ENCODE data around the gene FARS2.

DNA sequence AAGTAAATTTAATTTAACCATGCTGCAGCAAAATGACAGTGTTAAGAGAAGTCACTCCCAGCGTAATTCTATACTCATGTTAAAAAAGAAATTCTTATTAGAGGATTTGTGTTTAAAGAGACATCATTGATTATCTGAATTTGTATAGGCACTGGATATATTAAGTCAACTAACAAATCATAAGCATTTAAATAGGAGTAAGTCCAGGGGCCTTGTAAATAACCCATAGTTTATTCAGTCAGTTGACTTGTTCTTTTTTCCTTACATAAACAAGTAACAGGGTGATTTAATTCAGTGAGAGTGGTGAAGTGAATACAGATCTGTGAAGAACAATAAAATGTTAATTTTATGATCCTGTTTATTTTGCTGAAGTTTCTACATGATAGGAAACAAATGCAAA is 23.0 kb upstream of the FARS2 start:
- TF ChIP-seq, protein P1, sequence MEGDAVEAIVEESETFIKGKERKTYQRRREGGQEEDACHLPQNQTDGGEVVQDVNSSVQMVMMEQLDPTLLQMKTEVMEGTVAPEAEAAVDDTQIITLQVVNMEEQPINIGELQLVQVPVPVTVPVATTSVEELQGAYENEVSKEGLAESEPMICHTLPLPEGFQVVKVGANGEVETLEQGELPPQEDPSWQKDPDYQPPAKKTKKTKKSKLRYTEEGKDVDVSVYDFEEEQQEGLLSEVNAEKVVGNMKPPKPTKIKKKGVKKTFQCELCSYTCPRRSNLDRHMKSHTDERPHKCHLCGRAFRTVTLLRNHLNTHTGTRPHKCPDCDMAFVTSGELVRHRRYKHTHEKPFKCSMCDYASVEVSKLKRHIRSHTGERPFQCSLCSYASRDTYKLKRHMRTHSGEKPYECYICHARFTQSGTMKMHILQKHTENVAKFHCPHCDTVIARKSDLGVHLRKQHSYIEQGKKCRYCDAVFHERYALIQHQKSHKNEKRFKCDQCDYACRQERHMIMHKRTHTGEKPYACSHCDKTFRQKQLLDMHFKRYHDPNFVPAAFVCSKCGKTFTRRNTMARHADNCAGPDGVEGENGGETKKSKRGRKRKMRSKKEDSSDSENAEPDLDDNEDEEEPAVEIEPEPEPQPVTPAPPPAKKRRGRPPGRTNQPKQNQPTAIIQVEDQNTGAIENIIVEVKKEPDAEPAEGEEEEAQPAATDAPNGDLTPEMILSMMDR (IDR thresholded peaks at IDR 0.05; ENCODE audit: borderline replicate concordance, extremely low read depth, low read length, poor library complexity, severe bottlenecking) = no peak
- no peak for TF ChIP-seq EZH2 (IDR thresholded peaks at IDR 0.05; ENCODE audit: borderline replicate concordance, low read depth, low read length, severe bottlenecking)
